ENCODE data around the gene PLPP3. TPM values are rescaled to one million over a fixed set of nuclear protein-coding genes. Genes with fewer than 3 reads are reported as not detected.

Gene PLPP3
- total RNA-seq, 4 donors from 2014 or later, result 138 to 244 (median 181) TPM

DNA sequence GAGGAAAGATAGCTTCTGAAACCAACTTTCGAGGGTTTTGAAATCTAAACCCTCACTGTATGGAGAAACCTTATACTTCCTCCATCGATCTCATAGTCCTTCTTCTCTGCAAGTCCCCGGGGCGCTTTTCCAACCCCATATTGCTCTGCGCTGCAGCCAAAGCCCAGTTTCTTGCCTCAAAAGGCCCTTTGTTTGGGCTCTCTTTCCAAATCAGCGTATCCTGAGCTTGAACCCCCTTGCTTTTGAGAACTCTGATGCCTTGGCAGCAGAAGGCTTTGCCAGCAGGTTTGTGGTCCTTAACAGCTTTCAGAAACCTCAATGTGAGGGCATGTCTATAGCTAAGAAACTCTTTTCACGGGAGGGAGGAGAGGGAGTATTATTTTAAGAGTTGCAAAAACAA lies 21.6 kb downstream of the PLPP3 start:
- H3K27ac ChIP-seq (replicated peaks in 1 of 4), result no peak overlapping the region
- DNase-seq (ENCODE audit: extremely low spot score), result no peak
- no peaks in the 10 kb centered on the region for H3K36me3 ChIP-seq
- peaks cover 53 to 73% (median 59%) of the 10 kb centered on the region in 4 donors for H3K4me1 ChIP-seq
- no peak overlapping the region for H3K4me3 ChIP-seq
- intact Hi-C loops (cut with DNase I), result no loop called here
- H3K27me3 ChIP-seq, result no peaks in the 10 kb centered on the region
- 75% methylated on average over 7 of the region's 7 CpGs for WGBS
- TF ChIP-seq POLR2A (IDR thresholded peaks at IDR 0.05; ENCODE audit: low read depth) (no peak), POLR2AphosphoS5 (IDR thresholded peaks at IDR 0.05) (no peak)
- TF ChIP-seq, protein P1, sequence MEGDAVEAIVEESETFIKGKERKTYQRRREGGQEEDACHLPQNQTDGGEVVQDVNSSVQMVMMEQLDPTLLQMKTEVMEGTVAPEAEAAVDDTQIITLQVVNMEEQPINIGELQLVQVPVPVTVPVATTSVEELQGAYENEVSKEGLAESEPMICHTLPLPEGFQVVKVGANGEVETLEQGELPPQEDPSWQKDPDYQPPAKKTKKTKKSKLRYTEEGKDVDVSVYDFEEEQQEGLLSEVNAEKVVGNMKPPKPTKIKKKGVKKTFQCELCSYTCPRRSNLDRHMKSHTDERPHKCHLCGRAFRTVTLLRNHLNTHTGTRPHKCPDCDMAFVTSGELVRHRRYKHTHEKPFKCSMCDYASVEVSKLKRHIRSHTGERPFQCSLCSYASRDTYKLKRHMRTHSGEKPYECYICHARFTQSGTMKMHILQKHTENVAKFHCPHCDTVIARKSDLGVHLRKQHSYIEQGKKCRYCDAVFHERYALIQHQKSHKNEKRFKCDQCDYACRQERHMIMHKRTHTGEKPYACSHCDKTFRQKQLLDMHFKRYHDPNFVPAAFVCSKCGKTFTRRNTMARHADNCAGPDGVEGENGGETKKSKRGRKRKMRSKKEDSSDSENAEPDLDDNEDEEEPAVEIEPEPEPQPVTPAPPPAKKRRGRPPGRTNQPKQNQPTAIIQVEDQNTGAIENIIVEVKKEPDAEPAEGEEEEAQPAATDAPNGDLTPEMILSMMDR (IDR thresholded peaks at IDR 0.05), result no peak
- no peaks in the 10 kb centered on the region for H3K9me3 ChIP-seq

DNA sequence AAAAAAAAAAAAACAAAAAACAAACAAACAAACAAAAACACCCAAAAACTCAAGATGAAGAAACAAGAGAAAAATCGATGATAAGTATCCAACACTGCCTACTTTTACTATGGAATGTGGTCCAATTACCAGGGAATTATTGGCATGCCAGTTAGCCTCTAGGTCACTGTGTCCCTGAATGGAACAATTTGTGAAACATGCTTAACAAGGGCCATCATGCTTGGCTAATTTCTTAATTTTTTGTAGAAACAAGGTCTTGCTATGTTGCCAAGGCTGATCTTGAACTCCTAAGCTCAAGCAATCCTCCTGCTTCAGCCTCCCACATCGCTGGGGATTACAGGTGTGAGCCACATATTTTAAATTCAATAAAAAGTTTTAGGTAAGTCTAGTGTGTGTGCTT lies 23.9 kb downstream of the PLPP3 start:
- no peak for DNase-seq (ENCODE audit: extremely low spot score)
- TF ChIP-seq POLR2AphosphoS5 (IDR thresholded peaks at IDR 0.05), result peak in 1 of 2 donors; percentile 7
- TF ChIP-seq EP300 (IDR thresholded peaks at IDR 0.05), result no peak
- TF ChIP-seq POLR2A (IDR thresholded peaks at IDR 0.05; ENCODE audit: low read depth), result no peak
- Histone ChIP-seq H3K27me3 (no peaks in the 10 kb centered on the region), H3K9me3 (no peaks in the 10 kb centered on the region), H3K27ac (replicated peaks in 1 of 4) (no peak overlapping the region), H3K4me3 (no peak overlapping the region), H3K36me3 (no peaks in the 10 kb centered on the region), H3K4me1 (peaks cover 53 to 74% (median 62%) of the 10 kb centered on the region in 4 donors)
- intact Hi-C loops (cut with DNase I), result no loop called here
- WGBS, result 81% methylated on average over 2 of the region's 2 CpGs

DNA sequence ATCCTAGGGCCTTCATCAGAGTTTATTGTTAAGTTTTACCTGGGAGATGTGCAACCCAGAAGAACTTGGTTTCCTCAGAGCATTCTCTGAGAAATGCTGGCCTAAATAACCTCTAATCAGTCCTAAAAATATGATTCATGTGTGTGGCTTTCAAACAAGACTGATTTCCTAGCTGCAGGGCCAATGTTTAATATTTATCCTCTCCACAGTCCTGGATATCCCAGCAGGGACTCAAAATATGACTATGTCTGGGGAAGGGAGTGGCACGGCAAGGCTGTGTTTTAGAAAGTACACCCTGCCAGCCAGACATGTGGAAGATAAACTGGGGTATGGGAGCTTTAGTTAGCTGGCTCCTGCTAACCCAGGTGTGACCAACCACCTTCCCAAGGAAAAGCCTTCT lies 26.3 kb downstream of the PLPP3 start:
- Histone ChIP-seq H3K9me3 (no peaks in the 10 kb centered on the region), H3K4me1 (peaks cover 74 to 81% (median 77%) of the 10 kb centered on the region in 4 donors), H3K27ac (replicated peaks in 1 of 4) (peak overlapping the region in 1 of 4 donors; percentile 5), H3K4me3 (no peak overlapping the region), H3K36me3 (no peaks in the 10 kb centered on the region), H3K27me3 (no peaks in the 10 kb centered on the region)
- no peak for DNase-seq (ENCODE audit: extremely low spot score)
- intact Hi-C loops (cut with DNase I), result no loop called here
- no peak for TF ChIP-seq POLR2A (IDR thresholded peaks at IDR 0.05; ENCODE audit: low read depth)
- TF ChIP-seq EP300 (IDR thresholded peaks at IDR 0.05), result no peak
- TF ChIP-seq POLR2AphosphoS5 (IDR thresholded peaks at IDR 0.05), result no peak
- TF ChIP-seq, protein P1 (IDR thresholded peaks at IDR 0.05), result no peak
- 88% methylated on average over 1 of the region's 1 CpG for WGBS

DNA sequence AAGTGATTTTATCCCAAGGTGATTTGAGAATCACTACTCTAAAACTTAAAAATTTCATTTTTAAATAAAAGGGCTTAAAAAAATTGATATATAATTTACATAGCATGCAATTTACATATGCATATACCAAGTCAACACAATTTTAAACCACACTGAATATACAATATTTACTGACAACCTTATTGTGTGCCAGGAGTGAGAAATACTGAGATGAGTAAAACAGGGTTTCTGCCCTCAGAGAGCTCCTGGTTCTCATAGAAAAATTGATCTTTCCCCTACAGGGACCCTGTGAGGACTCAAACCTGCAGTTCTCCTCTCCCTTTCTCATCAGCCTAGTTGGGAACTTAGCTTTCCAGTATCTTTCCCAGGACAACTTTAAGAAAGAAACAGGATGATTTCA lies 27.0 kb downstream of the PLPP3 start:
- H3K36me3 ChIP-seq, result no peaks in the 10 kb centered on the region
- DNase-seq (ENCODE audit: extremely low spot score), result no peak
- H3K27me3 ChIP-seq, result no peaks in the 10 kb centered on the region
- TF ChIP-seq POLR2AphosphoS5 (IDR thresholded peaks at IDR 0.05), result no peak
- no peak for TF ChIP-seq POLR2A (IDR thresholded peaks at IDR 0.05; ENCODE audit: low read depth)
- TF ChIP-seq, protein P1 (IDR thresholded peaks at IDR 0.05), result no peak
- no peak for TF ChIP-seq EP300 (IDR thresholded peaks at IDR 0.05)
- H3K9me3 ChIP-seq, result no peaks in the 10 kb centered on the region
- no peak overlapping the region for H3K4me3 ChIP-seq
- H3K27ac ChIP-seq (replicated peaks in 1 of 4), result no peak overlapping the region
- intact Hi-C loops (cut with DNase I), result no loop called here
- peaks cover 77 to 88% (median 82%) of the 10 kb centered on the region in 4 donors for H3K4me1 ChIP-seq

DNA sequence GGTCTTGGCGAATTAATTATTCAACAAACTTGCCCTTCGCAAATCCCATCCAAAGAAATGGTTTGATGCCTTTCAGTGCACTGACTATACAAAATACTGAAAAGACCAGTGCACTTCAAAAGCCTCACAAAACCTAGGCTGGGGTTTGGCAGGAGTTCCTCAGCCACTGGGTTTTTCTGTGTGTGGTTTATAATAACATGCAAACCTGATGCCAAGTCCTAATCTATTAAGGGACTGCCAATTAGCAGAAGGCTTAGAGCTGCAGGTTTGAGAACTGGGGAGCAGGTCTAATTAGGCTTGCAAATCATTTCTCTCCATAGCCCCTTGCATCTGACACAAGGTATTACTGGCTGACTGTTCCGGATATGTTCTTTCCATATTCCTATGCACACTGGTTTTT lies 27.7 kb downstream of the PLPP3 start:
- Histone ChIP-seq H3K4me3 (no peak overlapping the region), H3K36me3 (no peaks in the 10 kb centered on the region), H3K4me1 (peaks cover 81 to 94% (median 84%) of the 10 kb centered on the region in 4 donors), H3K27ac (replicated peaks in 1 of 4) (no peak overlapping the region), H3K9me3 (no peaks in the 10 kb centered on the region), H3K27me3 (no peaks in the 10 kb centered on the region)
- 80% methylated on average over 3 of the region's 3 CpGs for WGBS
- intact Hi-C loops (cut with DNase I), result no loop called here
- no peak for DNase-seq (ENCODE audit: extremely low spot score)
- TF ChIP-seq EP300 (IDR thresholded peaks at IDR 0.05) (no peak), POLR2AphosphoS5 (IDR thresholded peaks at IDR 0.05) (no peak)
- TF ChIP-seq, protein P1 (IDR thresholded peaks at IDR 0.05), result no peak
